ENCODE results near the gene CPO. TPM values are rescaled to one million over a fixed set of nuclear protein-coding genes. Genes with fewer than 3 reads are reported as not detected.

The CPO gene
- total and polyA plus RNA-seq, 9 of the 15 experiments (the other 6 are each of a cell fraction or from before 2014, with no cell fraction given): not detected

GRCh38 chr2:206983161-206983859 lies 44.0 kb downstream of the CPO start:
- no peaks in the 10 kb centered on the region for H3K27me3 ChIP-seq (ENCODE audit: control insufficient read depth in 2 of 2, insufficient read depth in 2 of 2, low read length in 2 of 2)
- no peak for TF ChIP-seq NR3C1 (CRISPR knock-in tag; IDR thresholded peaks at IDR 0.05)
- TF ChIP-seq, protein P1, sequence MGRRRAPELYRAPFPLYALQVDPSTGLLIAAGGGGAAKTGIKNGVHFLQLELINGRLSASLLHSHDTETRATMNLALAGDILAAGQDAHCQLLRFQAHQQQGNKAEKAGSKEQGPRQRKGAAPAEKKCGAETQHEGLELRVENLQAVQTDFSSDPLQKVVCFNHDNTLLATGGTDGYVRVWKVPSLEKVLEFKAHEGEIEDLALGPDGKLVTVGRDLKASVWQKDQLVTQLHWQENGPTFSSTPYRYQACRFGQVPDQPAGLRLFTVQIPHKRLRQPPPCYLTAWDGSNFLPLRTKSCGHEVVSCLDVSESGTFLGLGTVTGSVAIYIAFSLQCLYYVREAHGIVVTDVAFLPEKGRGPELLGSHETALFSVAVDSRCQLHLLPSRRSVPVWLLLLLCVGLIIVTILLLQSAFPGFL (CRISPR knock-in tag; IDR thresholded peaks at IDR 0.05): no peak
- no peak for TF ChIP-seq ZNF561 (CRISPR knock-in tag; conservative IDR thresholded peaks at IDR 0.05)
- TF ChIP-seq ATF1 (CRISPR knock-in tag; IDR thresholded peaks at IDR 0.05): no peak
- no peak for TF ChIP-seq ATF1 (tag; IDR thresholded peaks at IDR 0.05)
- no peak for TF ChIP-seq ZFX (CRISPR knock-in tag; IDR thresholded peaks at IDR 0.05)
- TF ChIP-seq, protein P2, sequence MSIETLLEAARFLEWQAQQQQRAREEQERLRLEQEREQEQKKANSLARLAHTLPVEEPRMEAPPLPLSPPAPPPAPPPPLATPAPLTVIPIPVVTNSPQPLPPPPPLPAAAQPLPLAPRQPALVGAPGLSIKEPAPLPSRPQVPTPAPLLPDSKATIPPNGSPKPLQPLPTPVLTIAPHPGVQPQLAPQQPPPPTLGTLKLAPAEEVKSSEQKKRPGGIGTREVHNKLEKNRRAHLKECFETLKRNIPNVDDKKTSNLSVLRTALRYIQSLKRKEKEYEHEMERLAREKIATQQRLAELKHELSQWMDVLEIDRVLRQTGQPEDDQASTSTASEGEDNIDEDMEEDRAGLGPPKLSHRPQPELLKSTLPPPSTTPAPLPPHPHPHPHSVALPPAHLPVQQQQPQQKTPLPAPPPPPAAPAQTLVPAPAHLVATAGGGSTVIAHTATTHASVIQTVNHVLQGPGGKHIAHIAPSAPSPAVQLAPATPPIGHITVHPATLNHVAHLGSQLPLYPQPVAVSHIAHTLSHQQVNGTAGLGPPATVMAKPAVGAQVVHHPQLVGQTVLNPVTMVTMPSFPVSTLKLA (conservative IDR thresholded peaks at IDR 0.05): no peak
- no peak for TF ChIP-seq CBFB (CRISPR knock-in tag; IDR thresholded peaks at IDR 0.05)
- TF ChIP-seq PHB (CRISPR knock-in tag; IDR thresholded peaks at IDR 0.05): no peak
- TF ChIP-seq NR2F6 (CRISPR knock-in tag; IDR thresholded peaks at IDR 0.05): no peak
- no peak for TF ChIP-seq ZBTB43 (CRISPR knock-in tag; IDR thresholded peaks at IDR 0.05)
- no peak for TF ChIP-seq CEBPB (tag; IDR thresholded peaks at IDR 0.05)
- TF ChIP-seq PHB2 (IDR thresholded peaks at IDR 0.05; ENCODE audit: low read depth): no peak
- no peak for TF ChIP-seq ZNF143 (CRISPR knock-in tag; IDR thresholded peaks at IDR 0.05)
- no peak overlapping the region for H2AFZ ChIP-seq (ENCODE audit: low read depth, low read length)
- FAIRE-seq (no peak), ATAC-seq (no peak), DNase-seq (ENCODE audit: extremely low read depth in 1 of 4, low spot score in 3 of 4) (no peak)
- H4K20me1 ChIP-seq (replicated peaks; ENCODE audit: control insufficient read depth, insufficient read depth, low read length): no peaks in the 10 kb centered on the region
- H3K9me1 ChIP-seq (ENCODE audit: control insufficient read depth, insufficient read depth, low read length): no peaks in the 10 kb centered on the region
- no peaks in the 10 kb centered on the region for H3K4me1 ChIP-seq (replicated peaks in 1 of 2; ENCODE audit: control insufficient read depth in 2 of 2, insufficient read depth in 2 of 2, low read length in 2 of 2)
- no peaks in the 10 kb centered on the region for H3K79me2 ChIP-seq (ENCODE audit: control insufficient read depth, insufficient read depth, low read length)
- H3K4me3 ChIP-seq: no peak overlapping the region
- ChIA-PET CTCF (ENCODE audit: low intra/inter-chr PET ratio) (no interaction called here), POLR2A (no interaction called here)
- 0% methylated on average over 5 of the region's 5 CpGs for WGBS (ENCODE audit: insufficient coverage, low coverage, missing lambda C conversion rate)
- H3K36me3 ChIP-seq (ENCODE audit: control insufficient read depth, insufficient read depth, low read length): no peaks in the 10 kb centered on the region
- H3K9ac ChIP-seq (ENCODE audit: insufficient read depth in 1 of 2, low read depth in 2 of 2, low read length in 2 of 2): no peak overlapping the region
- H3K27ac ChIP-seq (ENCODE audit: extremely low read depth, low read depth, low read length): no peak overlapping the region
- in situ Hi-C loops (cut with MboI) (loop anchor here (25.0 kb wide), 1 partner anchor 479 kb away; no protein-coding TSS in a partner anchor), intact Hi-C loops (cut with micrococcal nuclease) (loop anchor here (5.0 to 10.0 kb wide), 2 partner anchors 361 to 494 kb away; no protein-coding TSS in a partner anchor)
- H3K9me3 ChIP-seq (replicated peaks; ENCODE audit: control insufficient read depth, insufficient read depth, low read depth, low read length): no peaks in the 10 kb centered on the region
- BruUV-seq (replicated peaks): no TSS peak
- H3K4me2 ChIP-seq (ENCODE audit: insufficient read depth, low read length): no peak overlapping the region
